Thyroid gland (tissue), 4 donors: Measurements from ENCODE around the gene TRIML2.

ENCODE experiments used
- CTCF ChIP-seq, 6 experiments: fragments of 200-600 bp in 3 of 6; fragments of 450-650 bp in 3 of 6; sonication (generic) in 3 of 6; IDR thresholded peaks; one replicate each; pipeline ENCODE4 v1.5.1; 2016 to 2019; ENCODE audit warnings: antibody characterized with exemption in 6 of 6, mild to moderate bottlenecking in 2 of 6, inconsistent platforms in 1 of 6, moderate library complexity in 1 of 6
- POLR2A ChIP-seq, 2 donors: fragments of 450-650 bp; IDR thresholded peaks; one replicate each; pipeline ENCODE4 v1.6.1; 2017; ENCODE audit warnings: antibody characterized with exemption in 2 of 2, mild to moderate bottlenecking in 2 of 2, moderate library complexity in 1 of 2

- no peak for TF ChIP-seq CTCF (IDR thresholded peaks at IDR 0.05)
- no peak for TF ChIP-seq POLR2A (IDR thresholded peaks at IDR 0.05)
These were observed 21.0 kb upstream of the TRIML2 start for GRCh38 chr4:188130355-188130754.
